Astrocyte of the spinal cord (primary cell): Measurements from ENCODE around the gene S100A3.

Experiments used
- DNase-seq: peaks from one replicate; pipeline ENCODE4 v3.0.0; 2011; ENCODE audit warnings: low read depth, low spot score
- H3K4me3 ChIP-seq: 2 replicates; pipeline ENCODE4 v1.5.1; 2011; ENCODE audit warnings: low read depth, mild to moderate bottlenecking, low read length, moderate library complexity
- in situ Hi-C: cut with HindIII; loops from 2 replicates; pipeline ENCODE4 v1.10.0; 2017; ENCODE audit warnings: low sequenced_read_pairs
- TF ChIP-seq, protein P1 (sequence below): IDR thresholded peaks from 2 replicates; pipeline ENCODE4 v1.5.1; 2012; ENCODE audit warnings: low read depth, mild to moderate bottlenecking, low read length, inconsistent platforms

S100A3 gene

DNA sequence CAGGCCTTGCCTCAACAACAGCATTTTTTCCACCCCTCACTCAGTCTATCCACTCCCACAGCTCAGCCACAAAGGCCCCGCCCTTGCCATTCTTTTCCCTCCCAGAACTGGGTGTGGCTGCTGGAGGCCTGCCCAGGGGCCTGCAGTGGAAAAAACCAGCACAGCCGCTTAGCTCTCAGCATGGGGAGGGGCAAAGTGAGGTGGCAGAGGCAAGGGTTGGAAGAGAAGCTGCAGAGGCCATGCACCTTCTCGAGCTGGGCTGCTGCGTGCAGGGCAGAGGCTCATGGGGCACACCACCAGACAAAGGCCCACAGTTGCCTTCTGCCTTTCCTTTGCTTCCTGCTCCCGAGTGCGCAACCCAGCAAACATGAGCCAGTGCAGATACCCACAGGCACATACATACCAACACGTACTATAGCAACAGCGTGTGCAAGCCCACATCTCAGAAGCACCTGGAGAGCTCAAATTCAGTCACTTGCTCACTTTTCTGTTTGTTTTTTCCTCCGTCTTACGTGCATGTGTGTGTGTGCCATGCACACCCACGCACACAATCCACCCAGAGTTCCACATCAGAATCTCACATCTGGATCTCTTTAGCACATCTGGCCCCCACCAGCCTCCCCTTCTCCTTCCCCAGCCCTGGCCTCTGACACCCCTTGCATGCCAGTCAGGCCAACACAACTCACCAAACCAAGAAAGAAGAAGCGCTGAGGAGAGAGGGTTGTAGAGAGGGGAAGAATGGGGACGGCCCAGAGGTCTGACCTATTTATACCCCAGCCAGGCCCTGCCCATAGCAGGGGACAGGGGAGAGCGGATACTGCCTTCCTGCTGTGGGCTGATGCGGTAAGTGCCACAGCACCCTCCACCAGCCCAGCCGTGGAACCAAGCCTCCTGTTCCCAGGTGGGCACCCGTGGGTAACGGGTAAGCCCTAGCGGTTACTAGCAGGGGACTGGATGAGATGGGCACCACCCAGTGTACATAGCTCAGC lies 3.7 kb downstream of the S100A3 start, which contains the start of gene S100A4:
TSS of gene S100A4 (minus strand) at position 740 of the 989 bp plus-strand sequence. CDS start 1,012 bp downstream, outside the sequence.
- H3K4me3 ChIP-seq = no peak within 1 kb of the TSS
- in situ Hi-C loops = no loop called here
- peak; percentile 95 for DNase-seq

DNA sequence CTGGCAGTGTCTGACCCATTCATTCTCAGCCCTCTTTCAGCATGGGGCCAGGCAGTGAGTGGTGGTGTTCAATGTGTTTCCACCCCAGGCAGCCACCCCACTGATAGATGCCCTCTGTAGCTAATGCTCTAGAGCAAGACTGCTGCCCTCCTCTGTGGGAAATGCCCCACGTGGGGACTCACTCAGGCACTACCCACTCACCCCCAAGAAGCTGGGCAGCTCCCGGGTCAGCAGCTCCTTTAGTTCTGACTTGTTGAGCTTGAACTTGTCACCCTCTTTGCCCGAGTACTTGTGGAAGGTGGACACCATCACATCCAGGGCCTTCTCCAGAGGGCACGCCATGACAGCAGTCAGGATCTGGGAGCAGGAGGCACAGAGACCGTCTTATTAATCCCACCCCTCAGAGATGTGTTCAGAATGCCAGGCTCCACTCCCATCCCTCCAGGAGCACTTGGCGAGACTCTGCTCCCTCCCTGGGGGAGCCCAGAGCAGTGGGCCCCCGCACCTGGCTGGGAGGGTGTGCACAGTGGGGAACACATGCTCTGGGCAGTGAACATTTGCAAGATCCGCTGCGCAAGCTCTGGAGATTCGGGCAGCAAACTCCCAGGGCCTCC lies 4.5 kb downstream of the S100A3 start:
- peak; percentile 9 for DNase-seq
- H3K4me3 ChIP-seq = no peak overlapping the region
- TF ChIP-seq, protein P1, sequence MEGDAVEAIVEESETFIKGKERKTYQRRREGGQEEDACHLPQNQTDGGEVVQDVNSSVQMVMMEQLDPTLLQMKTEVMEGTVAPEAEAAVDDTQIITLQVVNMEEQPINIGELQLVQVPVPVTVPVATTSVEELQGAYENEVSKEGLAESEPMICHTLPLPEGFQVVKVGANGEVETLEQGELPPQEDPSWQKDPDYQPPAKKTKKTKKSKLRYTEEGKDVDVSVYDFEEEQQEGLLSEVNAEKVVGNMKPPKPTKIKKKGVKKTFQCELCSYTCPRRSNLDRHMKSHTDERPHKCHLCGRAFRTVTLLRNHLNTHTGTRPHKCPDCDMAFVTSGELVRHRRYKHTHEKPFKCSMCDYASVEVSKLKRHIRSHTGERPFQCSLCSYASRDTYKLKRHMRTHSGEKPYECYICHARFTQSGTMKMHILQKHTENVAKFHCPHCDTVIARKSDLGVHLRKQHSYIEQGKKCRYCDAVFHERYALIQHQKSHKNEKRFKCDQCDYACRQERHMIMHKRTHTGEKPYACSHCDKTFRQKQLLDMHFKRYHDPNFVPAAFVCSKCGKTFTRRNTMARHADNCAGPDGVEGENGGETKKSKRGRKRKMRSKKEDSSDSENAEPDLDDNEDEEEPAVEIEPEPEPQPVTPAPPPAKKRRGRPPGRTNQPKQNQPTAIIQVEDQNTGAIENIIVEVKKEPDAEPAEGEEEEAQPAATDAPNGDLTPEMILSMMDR = no peak
- in situ Hi-C loops = no loop called here

More for the DNA sequence above, 3.7 kb downstream of the S100A3 start, which contains the start of gene S100A4:
- TF ChIP-seq, protein P1 = no peak

DNA sequence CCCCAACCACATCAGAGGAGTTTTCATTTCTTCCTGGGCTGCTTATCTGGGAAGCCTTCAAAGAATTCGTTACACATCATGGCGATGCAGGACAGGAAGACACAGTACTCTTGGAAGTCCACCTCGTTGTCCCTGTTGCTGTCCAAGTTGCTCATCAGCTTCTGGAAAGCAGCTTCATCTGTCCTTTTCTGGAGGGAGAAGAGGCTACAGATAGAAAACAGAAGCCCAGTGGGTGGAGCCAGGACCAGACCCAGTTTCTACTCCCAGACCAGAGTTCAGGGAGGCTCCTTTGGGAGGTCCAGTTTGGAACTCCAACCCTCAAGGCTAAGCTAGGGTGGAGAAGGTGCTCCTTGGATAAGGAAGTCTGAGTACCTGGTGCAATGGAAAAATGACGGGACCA lies 5.3 kb downstream of the S100A3 start:
- H3K4me3 ChIP-seq = no peak overlapping the region
- no peak for DNase-seq
- TF ChIP-seq, protein P1 = no peak
- in situ Hi-C loops = no loop called here

DNA sequence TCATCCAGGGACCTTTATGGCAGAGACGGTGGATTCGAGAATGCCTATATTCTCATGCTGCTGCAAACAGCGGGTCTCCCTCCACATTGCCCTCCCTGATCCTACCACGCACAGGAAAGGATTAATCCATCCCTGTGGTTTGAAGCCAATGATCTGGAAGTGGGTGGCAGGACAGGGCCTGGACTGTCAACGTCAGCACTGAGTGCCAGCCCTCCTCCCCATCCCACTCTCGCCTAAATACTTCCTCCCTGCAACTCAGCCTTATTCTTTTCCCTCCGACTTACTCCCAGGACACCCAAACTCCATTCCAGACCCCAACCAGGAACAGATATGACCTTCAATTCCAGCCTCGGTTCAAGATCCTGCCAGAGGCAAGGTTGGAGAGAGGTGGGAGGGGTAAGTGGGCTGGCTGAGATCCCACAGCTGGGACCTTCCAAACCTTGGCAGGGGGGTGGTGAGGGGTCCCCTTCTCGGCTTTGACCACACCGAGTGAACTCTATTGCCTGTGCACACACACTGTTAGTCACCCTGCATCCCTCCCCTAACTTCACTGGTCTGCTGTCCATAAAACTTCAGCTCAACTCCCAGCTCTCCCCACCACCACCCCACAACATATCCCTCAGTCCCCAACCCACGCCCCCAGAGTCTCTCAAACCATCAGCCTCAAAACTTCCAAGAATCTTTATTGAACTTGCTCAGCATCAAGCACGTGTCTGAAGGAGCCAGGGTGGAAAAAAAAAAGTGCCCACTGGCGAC lies 5.9 kb downstream of the S100A3 start:
- TF ChIP-seq, protein P1 = no peak
- in situ Hi-C loops = no loop called here
- DNase-seq = no peak
- H3K4me3 ChIP-seq = no peak overlapping the region

DNA sequence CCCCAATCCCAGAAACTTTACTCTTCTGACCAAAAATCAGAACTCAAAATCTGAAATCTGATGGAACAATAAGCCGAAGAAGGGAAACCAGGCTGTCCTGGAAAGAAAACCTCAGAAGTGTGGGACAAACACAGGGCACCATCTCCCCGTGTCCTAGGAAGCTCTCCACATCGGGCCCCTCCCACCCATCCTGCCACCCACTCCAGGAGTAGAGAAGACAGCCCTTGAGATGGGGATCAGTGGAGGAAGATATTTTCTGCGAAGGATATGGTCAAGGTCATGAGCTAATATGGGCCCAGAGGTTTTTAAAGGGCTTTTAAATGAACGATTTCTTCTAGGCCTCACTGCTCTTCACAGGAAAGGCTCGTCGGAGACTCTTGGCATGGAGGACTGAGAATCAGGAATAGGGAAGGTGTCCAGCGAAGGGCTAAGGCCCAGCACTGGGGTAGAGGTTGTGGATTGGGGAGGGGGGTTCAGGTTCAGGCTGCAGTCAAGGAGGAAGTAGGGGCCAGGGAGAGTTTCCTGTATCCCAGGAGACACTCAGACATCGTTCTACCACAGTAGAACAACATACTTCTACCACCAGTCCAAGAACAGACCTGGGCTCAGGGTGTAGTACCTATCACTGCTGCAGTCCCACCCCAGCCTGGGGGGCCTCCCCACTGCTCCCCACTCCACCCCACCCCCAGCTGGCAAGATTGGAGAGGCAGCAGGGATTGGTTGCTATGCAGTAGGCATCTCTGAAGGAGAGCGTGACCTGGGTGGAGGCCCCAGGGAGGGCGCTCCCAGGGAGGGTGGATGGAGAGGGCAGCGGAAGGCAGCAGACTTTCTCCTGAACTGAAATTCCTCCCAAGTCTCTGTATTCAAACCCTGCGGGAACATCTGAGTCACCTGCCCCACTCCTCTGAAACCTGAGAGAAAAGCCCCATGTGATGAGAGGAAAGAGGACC lies 7.1 kb downstream of the S100A3 start:
- in situ Hi-C loops = no loop called here
- DNase-seq = no peak
- H3K4me3 ChIP-seq = no peak overlapping the region
- TF ChIP-seq, protein P1 = no peak
